ENCODE data around the gene ZNF609. TPM values are rescaled to one million over a fixed set of nuclear protein-coding genes. Genes with fewer than 3 reads are reported as not detected.

The ZNF609 gene
- total and polyA plus RNA-seq, 4 donors, result 5.4 to 46.7 (median 23.6) TPM

- H3K4me1 ChIP-seq (ENCODE audit: control insufficient read depth in 1 of 2, insufficient read depth in 2 of 2, low read length in 2 of 2), result no peaks in the 10 kb centered on the region
- H3K27me3 ChIP-seq (ENCODE audit: control insufficient read depth in 1 of 2, insufficient read depth in 2 of 2, low read length in 1 of 2), result no peaks in the 10 kb centered on the region
- WGBS, 2 donors, result 92 to 94% methylated on average over 2 of the region's 2 CpGs
- H3K36me3 ChIP-seq (ENCODE audit: control insufficient read depth in 1 of 2, insufficient read depth in 2 of 2, low read length in 1 of 2), result no peaks in the 10 kb centered on the region
- intact Hi-C loops (cut with DNase I), result no loop called here
- H3K9me3 ChIP-seq (ENCODE audit: control insufficient read depth, low read length), result no peaks in the 10 kb centered on the region
- H3K4me3 ChIP-seq (ENCODE audit: low read length in 2 of 2), result no peak overlapping the region
- ATAC-seq (ENCODE audit: low FRiP score), result no peak
- DNase-seq, result peak in 1 of 2 donors; percentile 9
- H3K27ac ChIP-seq (ENCODE audit: low read depth in 1 of 2, low read length in 2 of 2), result no peak overlapping the region
Measured at GRCh38 chr15:64716452-64716851, 256.1 kb downstream of the ZNF609 start.

- no peak overlapping the region for H3K27ac ChIP-seq (ENCODE audit: low read depth in 1 of 2, low read length in 2 of 2)
- ATAC-seq (ENCODE audit: low FRiP score) (no peak), DNase-seq (peak in 1 of 2 donors; percentile 34)
- no peaks in the 10 kb centered on the region for H3K27me3 ChIP-seq (ENCODE audit: control insufficient read depth in 1 of 2, insufficient read depth in 2 of 2, low read length in 1 of 2)
- WGBS, 2 donors, result 97% methylated on average over 7 of the region's 7 CpGs
- H3K4me1 ChIP-seq (ENCODE audit: control insufficient read depth in 1 of 2, insufficient read depth in 2 of 2, low read length in 2 of 2), result no peaks in the 10 kb centered on the region
- no peaks in the 10 kb centered on the region for H3K36me3 ChIP-seq (ENCODE audit: control insufficient read depth in 1 of 2, insufficient read depth in 2 of 2, low read length in 1 of 2)
- intact Hi-C loops (cut with DNase I), result no loop called here
- no peak overlapping the region for H3K4me3 ChIP-seq (ENCODE audit: low read length in 2 of 2)
- no peaks in the 10 kb centered on the region for H3K9me3 ChIP-seq (ENCODE audit: control insufficient read depth, low read length)
Measured at GRCh38 chr15:64717130-64717529, 256.8 kb downstream of the ZNF609 start.

GRCh38 chr15:64717735-64718495, 257.5 kb downstream of the ZNF609 start:
- intact Hi-C loops (cut with DNase I), result no loop called here
- no peaks in the 10 kb centered on the region for H3K36me3 ChIP-seq (ENCODE audit: control insufficient read depth in 1 of 2, insufficient read depth in 2 of 2, low read length in 1 of 2)
- WGBS, 2 donors, result 25 to 33% methylated on average over 18 of the region's 18 CpGs
- no peaks in the 10 kb centered on the region for H3K9me3 ChIP-seq (ENCODE audit: control insufficient read depth, low read length)
- H3K4me3 ChIP-seq (ENCODE audit: low read length in 2 of 2), result no peak overlapping the region
- no peak overlapping the region for H3K27ac ChIP-seq (ENCODE audit: low read depth in 1 of 2, low read length in 2 of 2)
- H3K4me1 ChIP-seq (ENCODE audit: control insufficient read depth in 1 of 2, insufficient read depth in 2 of 2, low read length in 2 of 2), result no peaks in the 10 kb centered on the region
- ATAC-seq (ENCODE audit: low FRiP score) (peak; percentile 66), DNase-seq (peak in 1 of 2 donors; percentile 73)
- no peaks in the 10 kb centered on the region for H3K27me3 ChIP-seq (ENCODE audit: control insufficient read depth in 1 of 2, insufficient read depth in 2 of 2, low read length in 1 of 2)

- intact Hi-C loops (cut with DNase I), result no loop called here
- ATAC-seq (ENCODE audit: low FRiP score), result no peak
- H3K27ac ChIP-seq (ENCODE audit: low read depth in 1 of 2, low read length in 2 of 2), result no peak overlapping the region
Measured at GRCh38 chr15:64720188-64720587, 259.8 kb downstream of the ZNF609 start.

GRCh38 chr15:64730151-64730550, 269.8 kb downstream of the ZNF609 start:
- DNase-seq, result no peak

More at GRCh38 chr15:64720188-64720587, 259.8 kb downstream of the ZNF609 start:
- DNase-seq, result peak in 1 of 2 donors; percentile 24
- H3K9me3 ChIP-seq (ENCODE audit: control insufficient read depth, low read length), result no peaks in the 10 kb centered on the region
- H3K27me3 ChIP-seq (ENCODE audit: control insufficient read depth in 1 of 2, insufficient read depth in 2 of 2, low read length in 1 of 2), result no peaks in the 10 kb centered on the region
- WGBS, 2 donors, result 90 to 93% methylated on average over 3 of the region's 3 CpGs
- no peaks in the 10 kb centered on the region for H3K4me1 ChIP-seq (ENCODE audit: control insufficient read depth in 1 of 2, insufficient read depth in 2 of 2, low read length in 2 of 2)
- H3K4me3 ChIP-seq (ENCODE audit: low read length in 2 of 2), result no peak overlapping the region
- no peaks in the 10 kb centered on the region for H3K36me3 ChIP-seq (ENCODE audit: control insufficient read depth in 1 of 2, insufficient read depth in 2 of 2, low read length in 1 of 2)

GRCh38 chr15:64731012-64731804, 270.8 kb downstream of the ZNF609 start:
- Histone ChIP-seq H3K27me3 (ENCODE audit: control insufficient read depth in 1 of 2, insufficient read depth in 2 of 2, low read length in 1 of 2) (no peaks in the 10 kb centered on the region), H3K9me3 (ENCODE audit: control insufficient read depth, low read length) (no peaks in the 10 kb centered on the region), H3K36me3 (ENCODE audit: control insufficient read depth in 1 of 2, insufficient read depth in 2 of 2, low read length in 1 of 2) (no peaks in the 10 kb centered on the region), H3K4me3 (ENCODE audit: low read length in 2 of 2) (no peak overlapping the region), H3K27ac (ENCODE audit: low read depth in 1 of 2, low read length in 2 of 2) (no peak overlapping the region), H3K4me1 (ENCODE audit: control insufficient read depth in 1 of 2, insufficient read depth in 2 of 2, low read length in 2 of 2) (no peaks in the 10 kb centered on the region)
- DNase-seq (peak; percentile 88 to 95), ATAC-seq (ENCODE audit: low FRiP score) (peak; percentile 82)
- WGBS, 2 donors, result 23 to 24% methylated on average over 16 of the region's 16 CpGs
- intact Hi-C loops (cut with DNase I), result loop anchor here (1.0 to 10.0 kb wide), 4 partner anchors 79 to 180 kb away; partner anchors contain the start of gene ANKDD1A (in 1 of the 2)

More at GRCh38 chr15:64730151-64730550, 269.8 kb downstream of the ZNF609 start:
- H3K9me3 ChIP-seq (ENCODE audit: control insufficient read depth, low read length), result no peaks in the 10 kb centered on the region
- intact Hi-C loops (cut with DNase I), result loop anchor here (2.0 to 10.0 kb wide), 3 partner anchors 81 to 181 kb away; partner anchors contain the start of gene ANKDD1A (in 1 of the 2)
- H3K27me3 ChIP-seq (ENCODE audit: control insufficient read depth in 1 of 2, insufficient read depth in 2 of 2, low read length in 1 of 2), result no peaks in the 10 kb centered on the region
- H3K27ac ChIP-seq (ENCODE audit: low read depth in 1 of 2, low read length in 2 of 2), result no peak overlapping the region
- no peak for ATAC-seq (ENCODE audit: low FRiP score)
- H3K36me3 ChIP-seq (ENCODE audit: control insufficient read depth in 1 of 2, insufficient read depth in 2 of 2, low read length in 1 of 2), result no peaks in the 10 kb centered on the region
- H3K4me1 ChIP-seq (ENCODE audit: control insufficient read depth in 1 of 2, insufficient read depth in 2 of 2, low read length in 2 of 2), result no peaks in the 10 kb centered on the region
- WGBS, 2 donors, result 89 to 92% methylated on average over 5 of the region's 5 CpGs
- no peak overlapping the region for H3K4me3 ChIP-seq (ENCODE audit: low read length in 2 of 2)

GRCh38 chr15:64731805-64732151, 271.4 kb downstream of the ZNF609 start:
- Histone ChIP-seq H3K4me1 (ENCODE audit: control insufficient read depth in 1 of 2, insufficient read depth in 2 of 2, low read length in 2 of 2) (no peaks in the 10 kb centered on the region), H3K36me3 (ENCODE audit: control insufficient read depth in 1 of 2, insufficient read depth in 2 of 2, low read length in 1 of 2) (no peaks in the 10 kb centered on the region), H3K9me3 (ENCODE audit: control insufficient read depth, low read length) (no peaks in the 10 kb centered on the region), H3K27me3 (ENCODE audit: control insufficient read depth in 1 of 2, insufficient read depth in 2 of 2, low read length in 1 of 2) (no peaks in the 10 kb centered on the region), H3K27ac (ENCODE audit: low read depth in 1 of 2, low read length in 2 of 2) (no peak overlapping the region), H3K4me3 (ENCODE audit: low read length in 2 of 2) (no peak overlapping the region)
- 41 to 51% methylated on average over 9 of the region's 9 CpGs for WGBS, 2 donors
- ATAC-seq (ENCODE audit: low FRiP score) (no peak), DNase-seq (no peak)
- intact Hi-C loops (cut with DNase I), result loop anchor here (1.0 to 10.0 kb wide), 4 partner anchors 79 to 179 kb away; partner anchors contain the start of gene ANKDD1A (in 1 of the 2)

- no peak overlapping the region for H3K27ac ChIP-seq (ENCODE audit: low read depth in 1 of 2, low read length in 2 of 2)
- no peaks in the 10 kb centered on the region for H3K9me3 ChIP-seq (ENCODE audit: control insufficient read depth, low read length)
- DNase-seq, result no peak
- H3K27me3 ChIP-seq (ENCODE audit: control insufficient read depth in 1 of 2, insufficient read depth in 2 of 2, low read length in 1 of 2), result no peaks in the 10 kb centered on the region
- intact Hi-C loops (cut with DNase I), result loop anchor here in 1 of 2 donors (10.0 kb wide), 1 partner anchor 172 kb away; no protein-coding TSS in a partner anchor
- WGBS, 2 donors, result 80 to 85% methylated on average over 7 of the region's 7 CpGs
- H3K4me3 ChIP-seq (ENCODE audit: low read length in 2 of 2), result no peak overlapping the region
- no peaks in the 10 kb centered on the region for H3K4me1 ChIP-seq (ENCODE audit: control insufficient read depth in 1 of 2, insufficient read depth in 2 of 2, low read length in 2 of 2)
- ATAC-seq (ENCODE audit: low FRiP score), result no peak
- H3K36me3 ChIP-seq (ENCODE audit: control insufficient read depth in 1 of 2, insufficient read depth in 2 of 2, low read length in 1 of 2), result no peaks in the 10 kb centered on the region
Measured at GRCh38 chr15:64732156-64732860, 271.9 kb downstream of the ZNF609 start.
